NCI-H2029 (cell line): ENCODE measurements around the gene ALDH3B1.

Experiments
- DNase-seq: peaks from one replicate; lab custom pipeline; 2025; lab: John Stamatoyannopoulos, UW

ALDH3B1 gene

DNA sequence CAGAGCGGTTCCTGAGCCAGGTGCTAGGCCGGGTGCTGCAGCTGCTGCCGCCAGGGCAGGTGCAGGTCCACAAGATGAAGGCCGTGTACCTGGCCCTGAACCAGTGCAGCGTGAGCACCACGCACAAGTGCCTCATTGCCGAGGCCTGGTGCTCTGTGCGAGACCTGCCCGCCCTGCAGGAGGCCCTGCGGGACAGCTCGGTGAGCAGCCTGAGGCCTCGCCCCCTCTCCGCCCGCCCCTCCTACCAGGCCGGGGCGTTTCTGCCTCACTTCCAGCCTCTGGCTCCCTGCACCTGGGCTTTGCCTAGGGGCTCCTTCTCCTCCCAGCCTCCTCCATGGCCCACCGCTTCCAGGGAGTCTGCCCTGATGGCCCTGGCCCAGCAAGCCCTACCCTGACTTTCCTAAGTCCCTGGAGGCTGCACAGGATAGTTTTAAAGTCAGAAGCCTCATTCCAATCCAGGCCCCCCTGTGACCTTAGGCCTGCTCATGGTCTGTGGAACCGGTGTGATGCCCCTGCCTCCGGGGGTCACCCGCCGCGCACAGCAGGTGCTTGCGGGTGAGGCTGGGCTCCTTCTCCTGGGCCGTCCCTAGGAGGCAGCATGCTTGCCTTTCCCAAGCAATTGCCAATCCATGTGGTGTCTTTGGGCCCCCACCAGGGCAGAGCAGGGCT is 34.2 kb downstream of the ALDH3B1 start:
- DNase-seq: peak; percentile 46

DNA sequence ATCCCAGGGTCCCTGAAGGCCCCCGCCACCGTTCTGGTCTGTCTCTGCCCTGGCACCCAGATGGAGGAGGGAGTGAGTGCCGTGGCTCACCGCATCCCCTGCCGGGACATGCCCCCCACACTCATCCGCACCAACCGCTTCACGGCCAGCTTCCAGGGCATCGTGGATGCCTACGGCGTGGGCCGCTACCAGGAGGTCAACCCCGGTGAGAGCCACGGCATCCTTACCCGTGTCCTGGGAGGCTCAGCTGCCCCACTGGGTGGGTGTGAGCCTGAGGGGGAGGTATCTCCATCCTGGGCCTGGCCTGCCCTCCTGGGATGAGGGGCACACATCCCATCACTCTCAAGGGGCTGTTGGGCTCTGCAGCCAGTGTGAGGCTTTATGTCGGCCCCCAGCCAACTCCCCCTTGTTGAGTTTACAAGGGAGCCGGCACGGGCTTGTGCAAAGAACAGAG is 34.8 kb downstream of the ALDH3B1 start:
- DNase-seq: no peak

DNA sequence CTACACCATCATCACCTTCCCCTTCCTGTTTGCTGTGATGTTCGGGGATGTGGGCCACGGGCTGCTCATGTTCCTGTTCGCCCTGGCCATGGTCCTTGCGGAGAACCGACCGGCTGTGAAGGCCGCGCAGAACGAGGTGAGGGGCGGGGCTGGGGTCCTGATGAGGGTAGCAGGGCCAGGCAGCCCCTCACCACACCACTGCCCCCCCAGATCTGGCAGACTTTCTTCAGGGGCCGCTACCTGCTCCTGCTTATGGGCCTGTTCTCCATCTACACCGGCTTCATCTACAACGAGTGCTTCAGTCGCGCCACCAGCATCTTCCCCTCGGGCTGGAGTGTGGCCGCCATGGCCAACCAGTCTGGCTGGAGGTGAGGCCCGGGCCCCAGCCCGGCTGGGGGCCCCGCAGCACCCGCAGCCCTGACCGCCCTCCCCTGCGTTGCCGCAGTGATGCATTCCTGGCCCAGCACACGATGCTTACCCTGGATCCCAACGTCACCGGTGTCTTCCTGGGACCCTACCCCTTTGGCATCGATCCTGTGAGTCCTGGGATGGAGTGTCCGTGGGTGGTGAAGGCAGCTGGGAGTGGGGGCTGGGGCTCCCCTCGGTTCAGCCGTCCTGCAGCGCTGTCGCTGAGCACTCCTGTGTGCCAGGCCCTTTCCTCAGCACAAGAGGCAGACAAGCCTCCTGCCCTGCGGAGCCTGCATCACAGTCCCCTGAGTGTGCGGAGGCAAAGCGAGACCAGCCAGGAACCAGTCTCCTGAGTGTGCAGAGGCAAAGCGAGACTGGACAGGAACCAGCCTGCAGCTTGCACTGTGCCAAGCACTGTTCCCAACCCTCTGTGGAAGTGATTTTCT is 37.5 kb downstream of the ALDH3B1 start:
- DNase-seq: no peak

- DNase-seq: no peak
Observed at GRCh38 chr11:68048681-68049508, 38.8 kb downstream of the ALDH3B1 start.

DNA sequence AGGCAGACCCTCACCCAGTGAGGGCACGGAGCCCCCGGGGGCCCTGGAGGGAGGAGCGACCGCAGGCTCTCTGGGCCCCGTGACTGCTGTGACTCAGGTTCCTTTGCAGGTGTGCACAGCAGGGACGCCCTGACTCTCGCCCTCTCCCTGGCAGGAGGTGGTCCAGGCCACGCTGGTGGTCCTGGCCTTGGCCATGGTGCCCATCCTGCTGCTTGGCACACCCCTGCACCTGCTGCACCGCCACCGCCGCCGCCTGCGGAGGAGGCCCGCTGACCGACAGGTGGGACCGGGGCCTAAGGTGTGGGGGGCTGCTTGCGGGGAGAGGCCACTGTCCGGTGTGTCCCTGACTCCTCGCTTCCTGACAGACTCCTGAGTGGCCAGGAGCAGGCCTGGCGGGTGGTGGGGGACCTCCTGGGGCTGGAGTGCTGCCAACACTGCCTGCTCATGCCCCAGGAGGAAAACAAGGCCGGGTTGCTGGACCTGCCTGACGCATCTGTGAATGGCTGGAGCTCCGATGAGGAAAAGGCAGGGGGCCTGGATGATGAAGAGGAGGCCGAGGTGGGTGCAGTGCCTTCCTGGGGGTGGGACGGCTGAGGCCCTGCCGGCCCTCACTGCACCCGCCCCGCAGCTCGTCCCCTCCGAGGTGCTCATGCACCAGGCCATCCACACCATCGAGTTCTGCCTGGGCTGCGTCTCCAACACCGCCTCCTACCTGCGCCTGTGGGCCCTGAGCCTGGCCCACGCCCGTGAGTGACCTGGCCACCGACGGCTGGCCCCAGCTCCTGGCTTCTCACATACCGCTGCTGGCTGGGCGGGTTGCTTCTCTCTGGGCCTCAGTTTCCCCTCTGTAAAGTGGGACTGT is 39.6 kb downstream of the ALDH3B1 start:
- no peak for DNase-seq

DNA sequence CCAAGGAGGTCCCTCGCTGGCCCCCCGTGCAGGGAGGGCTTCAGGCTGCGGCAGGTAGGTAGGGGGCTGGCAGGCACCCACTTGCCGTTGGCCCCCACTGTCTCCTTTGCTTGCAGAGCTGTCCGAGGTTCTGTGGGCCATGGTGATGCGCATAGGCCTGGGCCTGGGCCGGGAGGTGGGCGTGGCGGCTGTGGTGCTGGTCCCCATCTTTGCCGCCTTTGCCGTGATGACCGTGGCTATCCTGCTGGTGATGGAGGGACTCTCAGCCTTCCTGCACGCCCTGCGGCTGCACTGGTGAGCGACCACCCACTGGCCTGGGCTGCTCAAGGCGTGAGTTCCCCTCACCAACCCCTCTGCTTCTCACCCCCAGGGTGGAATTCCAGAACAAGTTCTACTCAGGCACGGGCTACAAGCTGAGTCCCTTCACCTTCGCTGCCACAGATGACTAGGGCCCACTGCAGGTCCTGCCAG is 40.3 kb downstream of the ALDH3B1 start:
- no peak for DNase-seq

DNA sequence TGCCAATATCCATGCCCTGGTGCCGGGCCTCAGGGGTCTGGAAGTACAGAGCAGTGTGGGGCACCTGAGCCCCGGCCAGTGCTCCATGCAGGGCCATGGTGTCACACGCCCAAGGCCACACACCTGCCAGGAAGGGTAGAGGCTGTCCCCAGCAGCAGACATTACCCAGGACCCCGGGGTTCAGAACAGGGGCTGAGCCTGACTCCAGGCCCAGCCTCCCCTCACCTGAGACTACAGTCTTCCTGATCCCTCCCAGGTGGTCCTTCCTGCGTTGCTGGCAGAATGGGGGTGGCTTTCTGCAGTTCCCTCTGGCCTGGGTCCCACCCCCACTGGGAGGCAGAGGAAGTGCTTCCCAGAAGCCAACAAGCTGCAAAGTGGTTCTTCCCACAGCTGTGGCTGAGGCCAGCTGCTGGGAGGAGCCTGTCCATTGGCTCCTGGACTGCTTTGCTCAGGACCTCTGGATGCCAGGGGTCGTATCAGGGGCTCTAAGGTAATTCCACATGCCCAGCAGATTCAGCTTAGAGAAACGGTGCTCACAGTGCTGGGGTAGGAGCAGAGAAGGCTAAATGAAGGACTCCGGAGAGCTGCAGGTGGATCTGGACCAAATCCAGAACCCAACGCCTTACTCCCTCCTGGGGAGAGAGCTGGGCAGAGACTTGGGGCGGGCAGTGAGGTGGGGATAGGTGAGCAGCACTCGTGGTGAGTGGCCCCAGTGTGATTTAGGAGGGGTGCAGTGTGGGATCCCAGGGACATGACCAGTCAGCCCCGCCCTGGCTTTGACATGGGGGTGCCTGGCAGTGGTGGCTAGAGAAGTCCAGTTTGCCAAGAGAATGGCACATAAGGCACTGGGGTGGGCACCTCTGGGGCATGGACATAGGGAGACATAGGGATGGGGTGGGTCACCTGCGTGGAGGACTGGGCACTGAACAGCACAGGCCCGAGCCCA is 41.3 kb downstream of the ALDH3B1 start:
- DNase-seq: no peak

- DNase-seq: no peak
Observed at GRCh38 chr11:68052137-68052873, 42.2 kb downstream of the ALDH3B1 start.

DNA sequence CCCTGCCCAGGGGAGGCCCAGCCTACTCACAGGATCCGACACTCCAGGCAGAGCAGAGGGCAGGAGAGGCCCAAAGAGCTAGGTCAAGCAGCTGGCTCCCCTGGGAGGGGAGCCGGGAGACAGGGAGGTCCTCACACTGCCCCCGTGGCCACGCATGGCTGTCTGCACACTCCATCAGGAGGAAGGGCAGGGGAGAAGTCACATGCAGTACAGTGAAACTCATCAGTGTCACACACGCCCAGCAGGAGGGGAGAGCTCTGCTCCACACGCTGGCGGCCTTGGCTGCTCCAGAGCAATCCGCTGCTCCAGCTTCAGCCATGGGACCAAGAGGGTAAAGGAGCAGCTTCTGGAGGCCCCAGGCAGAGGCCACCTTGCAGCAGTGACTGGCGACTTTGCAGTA is 43.0 kb downstream of the ALDH3B1 start:
- DNase-seq: no peak

DNA sequence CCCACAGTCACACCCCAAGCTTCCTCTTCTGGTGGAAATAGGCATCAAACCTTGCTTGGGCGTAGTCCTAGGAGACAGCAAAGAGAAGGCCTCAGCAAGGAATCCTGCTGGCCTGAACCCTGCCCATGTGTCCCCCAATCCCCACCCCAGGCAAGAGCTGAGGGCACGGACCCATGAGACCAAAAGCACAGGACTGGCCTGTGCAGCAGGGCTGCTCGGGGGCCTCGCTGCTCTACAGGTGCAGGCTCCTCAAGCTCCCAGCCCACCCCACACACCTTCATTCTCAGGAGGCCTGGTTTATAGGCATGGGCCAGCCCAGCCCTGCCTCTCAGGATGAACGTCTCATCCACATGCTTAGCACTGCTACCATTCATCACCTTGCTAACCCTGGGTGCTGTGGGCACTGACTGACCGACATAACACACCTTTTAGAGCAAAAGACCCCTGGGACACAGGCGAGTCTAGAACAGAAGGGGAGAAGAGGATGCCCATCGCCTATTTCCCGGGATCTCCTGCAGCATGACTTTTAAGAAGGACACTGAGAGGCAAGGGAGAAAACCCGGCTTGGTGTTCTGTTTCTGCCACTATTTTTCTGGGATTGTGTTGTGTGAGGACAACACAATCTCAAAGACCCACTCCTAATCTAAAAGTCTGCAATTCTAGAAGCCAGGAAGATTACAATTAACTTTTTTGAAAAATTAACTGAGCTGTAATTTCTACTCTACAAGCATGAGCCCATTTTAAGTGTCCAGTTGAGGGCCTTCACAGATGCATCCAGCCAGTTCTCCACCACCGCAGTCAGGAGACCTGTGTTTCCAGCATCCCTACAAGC is 44.1 kb downstream of the ALDH3B1 start:
- DNase-seq: no peak

DNA sequence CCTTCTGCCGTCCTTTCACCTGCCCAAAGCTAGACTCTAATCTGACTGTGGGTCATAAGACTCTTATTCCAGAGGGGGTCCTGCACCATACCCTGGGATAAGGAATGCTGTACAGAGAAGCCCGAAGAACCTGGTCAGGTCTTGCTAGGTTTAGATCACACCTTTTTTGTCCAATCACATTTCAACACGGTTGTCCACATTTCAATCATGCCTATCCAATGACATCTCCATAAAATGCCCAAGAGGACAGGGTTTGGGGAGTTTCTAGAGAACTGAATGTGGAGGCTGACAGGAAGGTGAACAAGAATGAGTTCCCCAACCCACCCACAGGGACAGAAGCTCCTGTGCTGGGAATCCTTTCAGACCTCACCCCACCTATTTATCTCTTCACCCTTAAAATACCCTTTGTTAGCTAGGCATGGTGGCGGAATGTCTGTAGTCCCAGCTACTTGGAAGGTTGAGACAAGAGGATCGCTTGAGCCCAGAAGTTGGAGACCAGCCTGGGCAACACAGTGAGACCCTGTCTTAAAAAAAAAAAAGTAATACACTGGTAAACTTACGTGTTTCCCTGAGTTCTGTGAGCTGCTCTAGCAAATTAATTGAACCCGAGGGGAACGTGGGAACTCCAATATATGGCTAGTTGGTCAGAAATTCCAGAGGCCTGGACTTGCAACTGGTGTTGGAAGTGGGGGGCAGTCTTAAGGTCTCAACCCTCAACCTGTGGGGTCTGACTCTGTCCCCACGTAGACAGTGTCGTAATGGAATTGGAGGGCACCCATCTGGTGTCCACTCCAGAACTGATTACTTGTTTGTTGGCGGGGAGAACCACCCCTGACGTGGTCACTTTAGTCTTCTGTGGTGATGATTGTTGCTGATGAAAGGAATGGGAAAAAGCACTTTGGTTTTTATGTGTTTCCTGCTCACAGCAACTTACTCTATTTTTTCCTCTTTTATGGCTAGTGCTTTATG is 46.5 kb downstream of the ALDH3B1 start:
- DNase-seq: no peak

DNA sequence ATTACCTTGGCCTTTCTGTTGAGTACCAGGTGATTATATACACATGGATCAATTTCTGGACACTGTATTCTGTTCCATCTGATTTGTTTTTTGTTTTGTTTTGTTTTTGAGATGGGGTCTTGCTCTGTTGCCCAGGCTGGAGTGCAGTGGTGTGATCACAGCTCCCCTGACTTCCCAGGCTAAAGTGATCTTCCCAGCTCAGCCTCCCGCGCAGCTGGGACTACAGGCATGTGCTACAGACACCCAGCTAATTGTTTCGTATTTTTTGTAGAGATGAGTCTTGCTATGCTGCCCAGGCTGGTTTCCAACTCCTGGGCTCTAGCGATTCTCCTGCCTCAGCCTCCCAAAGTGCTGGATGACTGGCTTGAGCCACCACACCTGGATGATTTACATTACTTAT is 47.7 kb downstream of the ALDH3B1 start:
- no peak for DNase-seq

- no peak for DNase-seq
Observed at GRCh38 chr11:68061508-68061907, 51.4 kb downstream of the ALDH3B1 start.

- no peak for DNase-seq
Observed at GRCh38 chr11:68064926-68065325, 54.8 kb downstream of the ALDH3B1 start.

DNA sequence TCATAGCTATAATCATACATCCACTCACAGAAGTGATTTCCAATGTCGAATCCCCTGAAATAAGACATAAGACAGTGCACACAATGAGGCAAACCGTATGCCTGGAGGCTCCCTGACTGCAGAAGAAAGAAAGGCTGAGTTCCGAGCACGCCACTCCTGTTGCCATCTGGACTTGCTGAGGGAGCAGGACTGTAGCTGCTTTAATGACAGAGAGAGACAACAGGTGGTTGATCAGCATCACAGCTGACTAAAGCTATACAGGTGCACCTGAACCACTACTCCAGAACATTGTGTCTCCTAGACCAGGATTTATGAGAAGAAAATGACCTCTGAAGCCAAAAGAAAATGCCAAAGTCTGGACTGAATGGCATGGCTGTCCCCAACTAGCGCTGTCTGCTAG is 55.7 kb downstream of the ALDH3B1 start:
- no peak for DNase-seq

DNA sequence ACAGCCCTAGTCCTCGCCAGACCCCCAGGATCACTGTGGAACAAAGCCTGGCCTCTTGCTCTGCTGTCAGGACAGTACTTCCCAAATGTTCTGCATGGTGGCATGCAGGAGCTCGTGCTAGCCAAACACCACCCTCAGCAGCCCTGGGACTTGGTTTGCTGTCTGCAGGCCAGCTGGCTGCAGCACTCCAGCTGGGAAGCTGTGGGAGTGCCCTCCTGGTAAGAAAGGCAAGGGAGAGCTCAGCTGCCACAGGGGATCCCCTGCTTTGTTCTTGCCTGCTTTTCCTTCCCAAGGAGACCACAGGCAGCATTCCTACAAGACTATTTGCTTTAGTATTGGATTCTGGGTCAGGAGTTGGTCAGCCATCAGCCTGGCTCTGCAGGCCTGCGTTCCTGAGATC is 56.6 kb downstream of the ALDH3B1 start:
- no peak for DNase-seq

DNA sequence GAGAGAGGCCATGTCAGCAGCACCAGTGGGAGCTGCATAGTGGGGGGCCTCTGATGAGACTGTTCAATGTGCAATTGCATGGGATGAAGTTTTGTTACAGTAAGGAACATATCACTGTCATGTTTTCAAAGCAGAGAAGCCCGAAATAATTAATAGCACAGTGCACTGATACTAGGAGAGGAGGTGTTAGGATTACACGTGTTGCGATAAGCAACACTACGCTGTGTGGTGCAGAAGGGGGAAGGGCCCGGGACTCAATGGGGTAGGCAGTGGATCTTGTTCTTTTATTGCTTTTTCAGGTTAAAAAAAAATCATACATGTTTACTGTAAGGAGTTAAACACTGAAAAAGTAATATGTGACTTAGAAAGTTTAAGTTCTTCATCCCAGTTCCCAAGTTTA is 57.9 kb downstream of the ALDH3B1 start:
- DNase-seq: no peak
